ENCODE data around the gene LRRC14B.

The LRRC14B gene
- total RNA-seq: 0 reads per million in 3 experiments

DNA sequence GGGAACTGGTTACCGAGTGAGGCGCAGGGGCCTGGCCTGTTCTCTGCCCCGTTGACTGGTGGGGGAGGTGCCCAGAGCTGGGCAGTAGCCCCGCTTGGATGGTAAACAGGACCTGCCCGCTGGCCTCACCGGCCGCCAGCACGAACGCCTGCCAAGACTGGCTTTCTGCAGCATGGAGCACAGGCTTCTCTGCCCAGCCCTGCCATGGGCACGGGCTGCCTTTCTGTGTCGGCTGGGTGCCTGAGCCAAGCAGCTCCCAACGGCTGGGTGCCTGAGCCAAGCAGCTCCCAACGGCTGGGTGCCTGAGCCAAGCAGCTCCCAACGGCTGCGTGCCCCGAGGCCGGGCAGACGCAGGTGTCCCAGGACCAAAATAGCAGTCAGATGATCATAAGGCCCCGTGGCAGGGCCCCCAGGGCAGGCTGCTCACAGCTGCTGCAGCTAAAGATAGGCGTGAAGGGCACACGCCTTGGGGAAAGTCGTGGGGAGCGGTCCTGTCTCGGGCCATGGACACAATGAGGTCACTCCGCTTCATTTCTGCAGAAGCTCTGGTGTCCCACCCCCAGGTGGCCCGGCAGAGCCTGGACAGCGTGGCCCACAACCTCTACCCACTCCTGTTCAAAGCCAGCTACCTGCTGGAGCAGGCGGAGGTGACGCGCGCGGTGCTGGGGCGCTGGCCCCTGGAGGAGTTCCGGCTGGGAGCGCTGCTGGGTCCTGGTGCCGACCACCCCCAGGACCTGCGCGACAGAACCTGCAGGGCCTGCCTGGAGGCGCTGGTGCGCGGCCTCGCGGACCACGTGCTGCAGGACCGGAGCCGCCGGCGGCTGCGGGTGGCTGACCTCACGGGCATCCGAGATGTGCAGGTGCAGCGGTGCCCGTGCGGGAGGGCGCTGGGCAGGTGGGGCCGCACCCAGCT is at the start of gene LRRC14B:
Gene LRRC14B, plus strand, starts transcription at position 460 of the 913 bp plus-strand sequence. Its CDS starts 44 bp downstream, at position 504.
- DNase-seq: no peak

DNA sequence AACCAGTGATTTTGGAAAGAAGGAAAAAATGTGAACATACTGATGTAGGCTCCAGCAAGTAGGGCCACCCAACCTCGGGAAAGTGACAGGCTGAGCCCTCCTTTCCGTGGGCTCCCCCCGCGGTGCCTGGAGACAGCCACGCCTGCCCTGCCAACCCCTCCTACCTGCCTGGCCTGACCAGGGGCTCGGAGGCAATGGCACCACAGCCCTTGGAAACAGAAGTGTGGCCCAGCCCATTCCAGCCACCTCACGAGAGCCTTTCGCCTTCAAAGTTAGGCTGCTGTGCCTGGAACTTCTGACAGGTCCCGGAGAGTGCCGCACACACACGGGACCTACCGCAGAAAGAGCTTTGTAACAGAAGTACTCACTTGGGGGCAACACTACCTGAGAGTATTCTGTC is 49.5 kb upstream of the LRRC14B start:
- no peak for DNase-seq

DNA sequence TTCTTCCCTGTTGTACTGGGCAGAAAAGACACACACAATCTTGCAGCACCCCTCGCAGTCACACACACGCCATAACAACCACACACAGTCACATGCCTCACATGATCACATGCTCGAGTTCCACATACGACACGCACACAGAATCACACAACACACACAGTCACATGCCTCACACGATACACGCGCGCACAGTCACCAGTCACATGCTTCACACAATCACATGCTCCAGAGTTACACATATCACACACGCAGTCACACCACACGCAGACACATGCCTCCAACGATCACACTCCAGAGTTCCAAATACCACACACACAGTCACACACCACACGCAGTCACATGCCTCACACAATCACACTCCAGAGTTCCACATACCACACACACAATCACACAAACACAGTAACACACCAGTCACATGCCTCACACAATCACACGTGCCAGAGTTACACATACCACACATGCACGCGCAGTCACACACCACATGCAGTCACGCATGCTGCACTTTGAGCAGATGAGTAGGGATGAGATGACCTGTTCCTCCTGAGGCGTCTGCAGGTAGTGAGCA is 49.0 kb upstream of the LRRC14B start:
- no peak for DNase-seq

DNA sequence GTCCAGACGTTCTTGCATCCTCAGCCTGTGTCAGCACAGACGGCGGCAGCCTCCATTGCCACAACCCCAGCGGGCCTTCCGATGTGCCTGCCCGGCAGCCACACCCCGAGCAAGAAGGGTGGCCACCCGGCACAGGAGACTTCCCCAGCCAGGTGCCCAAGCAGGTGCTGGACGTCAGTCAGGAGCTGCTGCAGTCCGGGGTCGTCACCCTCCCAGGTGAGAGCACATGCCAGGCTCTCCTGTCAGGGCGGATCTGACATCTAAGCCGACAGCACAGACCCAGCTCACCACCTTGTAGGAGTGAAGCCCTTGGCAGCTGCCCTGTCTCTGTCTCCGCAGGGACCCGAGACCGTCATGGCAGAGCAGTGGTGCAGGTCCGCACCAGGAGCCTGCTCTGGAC is 48.3 kb upstream of the LRRC14B start:
- DNase-seq: no peak

DNA sequence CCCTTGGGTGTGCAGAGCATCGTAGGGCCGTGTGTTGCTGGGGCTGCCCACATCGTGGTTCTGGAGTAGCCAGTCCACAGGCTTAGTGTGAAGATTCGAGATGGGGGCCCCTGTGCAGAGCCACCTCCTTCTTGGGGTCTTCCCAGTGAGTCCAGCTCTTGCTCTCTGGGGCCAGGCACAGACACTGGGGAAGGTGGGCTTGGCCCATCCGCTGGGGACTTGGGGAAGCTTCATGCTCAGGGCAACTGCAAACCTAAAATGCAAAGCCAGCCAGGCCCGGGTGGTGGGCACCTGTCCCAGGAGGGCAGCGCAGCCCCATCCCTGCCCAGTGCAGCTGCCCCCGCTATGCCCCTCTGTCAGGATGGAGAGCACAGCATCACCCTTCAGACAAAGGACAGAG is 46.4 kb upstream of the LRRC14B start:
- no peak for DNase-seq

DNA sequence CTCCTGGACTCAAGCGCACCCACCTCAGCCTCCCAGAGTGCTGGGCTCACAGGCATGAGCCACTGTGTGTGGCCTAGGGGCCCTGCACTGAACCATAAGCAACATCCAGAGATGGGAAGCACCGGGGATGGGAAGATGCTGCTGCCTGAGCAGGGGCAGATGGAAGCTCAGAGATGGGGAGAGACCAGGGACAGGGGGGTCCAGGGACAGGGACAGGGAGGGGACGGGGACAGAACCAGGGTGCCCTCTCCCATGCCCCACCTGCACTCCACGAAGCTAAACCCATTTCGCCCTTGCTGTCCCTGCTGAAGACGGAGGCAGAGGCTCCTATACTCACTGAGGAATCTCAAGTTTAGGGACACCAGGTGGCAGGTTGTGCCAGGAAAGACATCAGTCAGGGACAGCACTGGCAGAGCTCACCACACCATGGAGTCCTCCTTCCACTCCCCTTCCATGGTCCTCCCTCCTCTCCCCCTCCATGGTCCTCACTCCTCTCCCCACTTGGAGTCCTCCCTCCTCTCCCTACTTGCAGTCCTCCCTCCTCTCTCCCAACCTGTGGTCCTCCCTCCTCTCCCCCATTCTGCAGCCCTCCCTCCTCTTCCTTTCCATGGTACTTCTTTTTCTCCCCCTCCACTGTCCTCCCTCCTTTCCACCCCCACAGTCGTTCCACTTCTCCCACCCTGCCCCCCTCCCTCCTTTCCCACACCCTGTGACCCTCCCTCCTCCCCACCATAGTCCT is 45.5 kb upstream of the LRRC14B start:
- DNase-seq: no peak

DNA sequence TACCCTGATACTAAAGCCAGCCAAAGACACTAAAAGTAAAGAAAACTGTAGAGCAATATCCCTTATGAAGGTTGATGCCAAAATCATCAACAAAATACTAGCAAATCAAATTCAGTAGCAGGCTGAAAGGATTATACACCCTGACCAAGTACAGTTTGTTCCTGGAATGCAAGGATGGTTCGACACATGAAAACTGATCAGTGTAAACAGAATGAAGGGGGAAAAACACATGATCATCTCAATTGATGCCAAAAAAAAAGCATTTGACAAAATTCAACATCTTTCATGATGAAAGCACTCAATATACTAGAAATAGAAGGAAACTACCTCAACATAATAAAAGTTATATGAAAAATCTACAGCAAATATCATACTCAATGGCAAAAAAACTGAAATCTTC is 43.5 kb upstream of the LRRC14B start:
- DNase-seq: no peak

DNA sequence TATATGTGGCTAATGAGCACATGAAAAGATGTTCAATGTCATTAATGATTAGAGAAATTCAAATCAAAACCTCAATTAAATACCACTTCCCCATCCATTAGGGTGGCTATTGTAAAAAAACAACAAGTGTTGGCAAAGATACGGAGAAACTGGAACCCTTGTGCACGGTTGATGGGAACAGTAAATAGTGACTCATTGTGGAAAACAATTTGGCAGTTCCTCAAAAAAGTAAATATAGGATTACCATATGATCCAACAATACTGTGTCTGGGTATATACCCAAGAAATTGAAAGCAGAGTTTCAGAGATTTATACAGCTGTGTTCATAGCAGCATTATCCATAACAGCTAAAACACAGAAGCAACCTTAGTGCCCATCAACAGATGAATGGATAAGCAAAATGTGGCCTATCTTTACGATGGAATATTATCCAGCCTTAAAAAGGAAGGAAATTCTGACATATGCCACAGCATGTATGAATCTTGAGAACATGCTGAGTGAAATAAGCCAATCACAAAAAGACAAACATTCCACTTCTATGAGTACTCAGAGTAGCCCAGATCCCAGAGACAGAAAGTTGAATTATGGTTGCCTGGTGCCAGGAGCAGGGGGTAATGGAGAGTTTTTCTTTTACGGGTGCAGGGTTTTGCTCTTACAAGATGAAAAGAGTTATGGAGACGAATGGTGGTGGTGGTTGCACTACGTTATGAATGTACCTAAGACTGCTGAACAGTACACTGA is 41.4 kb upstream of the LRRC14B start:
- DNase-seq: no peak

DNA sequence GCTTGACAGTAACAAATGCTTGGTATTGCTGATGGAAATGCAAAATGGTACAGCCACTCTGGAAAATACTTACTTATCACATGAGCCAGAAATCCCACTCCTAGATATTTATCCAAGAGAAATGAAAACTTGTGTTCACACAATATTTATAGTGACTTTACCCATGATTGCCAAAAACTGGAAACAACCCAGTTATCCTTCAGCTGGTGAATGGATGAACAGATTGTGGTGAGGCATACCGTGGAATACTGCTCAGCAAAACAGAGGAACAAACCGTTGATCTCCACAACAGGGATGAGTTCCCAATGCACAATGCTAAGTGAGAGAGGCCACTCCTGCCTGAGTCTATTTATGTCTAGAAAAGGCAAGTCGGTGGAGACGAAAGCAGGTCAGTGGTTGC is 40.5 kb upstream of the LRRC14B start:
- no peak for DNase-seq

DNA sequence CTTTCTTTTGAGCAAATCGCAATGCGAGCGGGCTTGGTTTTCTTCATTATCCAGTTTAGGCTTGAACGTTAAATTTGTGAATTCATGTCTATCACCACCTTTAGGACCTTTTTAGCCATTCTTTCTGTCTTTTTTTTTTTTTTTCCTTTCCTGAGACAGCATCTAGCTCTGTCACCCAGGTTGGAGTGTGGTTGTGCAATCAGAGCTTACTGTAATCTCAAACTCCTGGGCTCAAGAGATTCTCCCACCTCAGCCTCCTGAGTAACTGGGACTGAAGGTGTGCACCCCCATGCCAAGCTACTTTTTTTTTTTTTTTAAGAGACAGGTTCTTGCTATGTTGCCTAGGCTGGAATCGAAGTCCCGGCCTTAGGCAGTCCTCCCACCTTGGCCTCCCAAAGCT is 39.2 kb upstream of the LRRC14B start:
- DNase-seq: no peak

DNA sequence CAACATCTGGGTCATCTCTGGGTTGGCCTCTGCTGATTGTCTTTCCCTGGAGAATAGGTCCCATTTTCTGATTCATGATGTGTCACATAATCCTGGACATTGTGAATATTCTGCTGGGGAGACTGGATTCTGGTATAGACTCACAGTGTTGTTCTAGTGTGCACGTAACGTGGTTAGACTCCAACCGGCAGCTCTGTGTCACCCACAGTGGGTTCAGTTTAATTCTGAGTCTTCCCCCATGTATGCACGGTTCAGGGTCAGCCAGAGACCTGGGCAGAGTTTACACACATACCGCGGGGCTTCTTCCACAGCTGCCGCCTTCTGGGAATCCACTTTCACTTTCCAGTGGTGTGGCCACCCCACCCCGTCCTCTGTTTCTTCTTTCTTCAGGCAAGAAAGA is 38.0 kb upstream of the LRRC14B start:
- DNase-seq: no peak

DNA sequence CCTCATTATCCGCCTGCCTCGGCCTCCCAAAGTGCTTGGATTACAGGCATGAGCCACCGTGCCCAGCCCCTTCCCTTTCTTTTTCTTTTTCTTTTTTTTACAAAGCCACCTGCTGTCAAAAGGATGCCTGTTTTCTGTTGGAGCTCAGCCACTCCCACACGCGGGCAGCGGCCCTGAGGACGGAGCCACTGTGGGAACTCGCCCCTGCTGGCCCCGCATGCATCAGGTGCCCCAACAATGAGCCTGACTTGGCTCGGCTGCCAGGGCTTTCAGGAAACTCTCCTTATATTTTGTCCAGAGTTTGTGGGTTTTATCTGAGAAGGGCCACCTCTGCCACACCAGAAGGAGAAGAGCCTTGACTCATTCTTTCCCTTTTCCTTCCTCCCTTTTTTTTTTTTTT is 37.1 kb upstream of the LRRC14B start:
- DNase-seq: no peak

DNA sequence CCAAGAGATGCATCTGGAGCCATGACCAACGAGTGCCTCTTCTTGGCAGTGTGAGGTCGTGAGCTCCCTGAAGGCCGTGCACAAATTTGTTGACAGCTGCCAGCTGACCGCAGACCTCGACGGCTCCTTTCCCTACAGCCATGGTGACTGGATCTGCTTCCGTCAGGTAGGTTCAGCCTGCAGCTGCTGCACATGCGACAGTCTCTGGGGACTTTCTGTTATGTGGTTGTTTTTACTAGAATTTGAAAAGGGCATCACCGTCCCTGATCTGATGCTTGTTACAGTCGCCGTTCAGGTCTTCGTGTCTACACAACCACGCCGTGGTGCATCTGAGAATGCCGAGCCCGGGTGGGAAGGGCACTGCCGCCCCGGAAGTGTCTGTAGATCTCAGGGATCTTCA is 36.5 kb upstream of the LRRC14B start:
- no peak for DNase-seq

DNA sequence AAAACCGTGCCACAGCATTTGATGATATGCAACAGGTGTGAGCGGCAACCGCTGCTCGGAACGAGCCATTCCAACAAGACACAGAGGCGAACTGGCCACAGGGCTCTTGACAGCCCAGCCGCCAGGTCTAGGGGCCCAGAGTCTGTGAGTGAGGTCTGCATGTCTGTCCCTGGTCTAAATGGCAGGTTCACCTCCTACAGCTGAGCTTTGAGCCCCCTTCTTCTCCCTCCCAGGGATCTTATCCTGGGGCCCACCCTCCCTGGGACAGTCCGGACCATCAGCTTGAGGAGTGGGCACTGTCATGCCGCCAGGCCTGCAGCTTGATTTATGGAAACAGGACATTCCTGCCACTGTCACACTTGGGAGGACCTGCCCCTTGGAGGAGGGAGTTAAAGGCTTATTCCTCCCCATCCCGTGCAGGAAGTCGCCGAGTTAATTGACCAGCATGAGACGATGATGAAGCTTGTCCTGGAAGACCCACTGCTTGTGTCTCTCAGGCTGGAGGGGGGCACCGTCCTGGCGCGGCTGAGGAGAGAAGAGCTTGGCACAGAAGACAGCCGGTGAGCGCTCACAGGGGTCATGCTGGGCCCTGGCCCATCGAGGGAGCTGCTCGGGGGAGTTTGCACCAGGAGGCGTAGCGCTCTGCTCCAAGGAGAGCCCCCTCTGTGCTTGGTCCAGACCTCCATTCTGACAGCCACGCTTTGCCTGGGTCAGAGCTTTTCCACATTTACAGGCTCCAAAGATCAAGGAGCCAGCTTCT is 35.5 kb upstream of the LRRC14B start:
- no peak for DNase-seq

DNA sequence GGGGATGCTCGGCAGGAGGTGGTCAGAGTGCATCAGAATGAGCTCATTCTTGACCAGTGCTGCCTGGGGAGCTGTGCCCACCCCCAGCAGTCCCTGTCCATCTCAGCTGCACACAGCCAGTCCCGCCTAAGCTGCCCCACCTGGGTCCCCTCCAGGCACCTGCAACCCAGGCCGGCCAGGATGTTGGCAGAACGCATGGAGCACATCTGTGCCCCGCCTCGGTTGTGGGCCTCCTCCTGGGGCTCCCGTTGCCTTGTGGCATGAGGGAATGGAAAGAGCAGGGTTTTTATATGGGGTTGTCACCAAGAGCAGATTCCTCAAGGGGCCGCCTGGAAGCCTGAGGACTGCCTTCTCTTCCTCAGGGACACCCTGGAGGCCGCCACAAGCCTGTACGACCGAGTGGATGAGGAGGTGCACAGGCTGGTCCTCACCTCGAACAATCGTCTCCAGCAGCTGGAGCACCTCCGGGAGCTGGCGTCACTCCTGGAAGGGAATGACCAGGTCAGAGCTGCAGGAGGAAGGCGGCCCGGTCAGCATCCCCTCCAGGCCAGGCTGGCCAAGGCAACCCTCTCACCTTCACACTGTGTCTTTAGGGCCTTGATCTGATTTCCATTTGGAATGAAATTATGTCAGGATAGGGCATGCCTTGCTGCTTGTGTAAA is 34.8 kb upstream of the LRRC14B start:
- no peak for DNase-seq

DNA sequence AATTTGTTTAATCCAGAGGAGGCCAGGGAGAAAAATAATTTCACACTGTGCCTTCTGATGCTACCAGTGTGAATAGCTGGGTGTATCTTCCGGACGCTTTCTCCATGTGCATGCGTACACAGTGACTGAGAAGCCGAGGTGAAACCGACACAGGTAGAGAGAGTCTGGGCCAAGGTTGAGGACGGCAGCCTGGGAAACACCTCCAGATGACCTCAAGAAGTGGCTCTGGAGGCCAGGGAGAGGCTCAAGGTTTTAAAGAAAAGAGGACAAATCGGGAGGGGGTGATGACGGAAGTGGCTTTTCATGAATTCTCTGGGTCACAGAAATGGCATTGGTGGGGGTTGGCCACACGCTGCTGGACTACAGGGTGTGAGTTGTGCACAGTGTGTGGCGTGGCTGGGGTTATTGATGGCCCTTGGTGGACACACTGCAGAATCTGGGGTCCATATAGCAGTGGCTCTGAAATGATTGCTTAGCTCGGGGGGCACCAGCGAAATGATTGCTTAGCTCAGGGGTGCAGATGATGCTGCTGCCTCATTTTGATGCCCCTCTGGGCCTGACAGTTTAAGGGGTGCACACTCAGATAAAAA is 34.1 kb upstream of the LRRC14B start:
- no peak for DNase-seq

DNA sequence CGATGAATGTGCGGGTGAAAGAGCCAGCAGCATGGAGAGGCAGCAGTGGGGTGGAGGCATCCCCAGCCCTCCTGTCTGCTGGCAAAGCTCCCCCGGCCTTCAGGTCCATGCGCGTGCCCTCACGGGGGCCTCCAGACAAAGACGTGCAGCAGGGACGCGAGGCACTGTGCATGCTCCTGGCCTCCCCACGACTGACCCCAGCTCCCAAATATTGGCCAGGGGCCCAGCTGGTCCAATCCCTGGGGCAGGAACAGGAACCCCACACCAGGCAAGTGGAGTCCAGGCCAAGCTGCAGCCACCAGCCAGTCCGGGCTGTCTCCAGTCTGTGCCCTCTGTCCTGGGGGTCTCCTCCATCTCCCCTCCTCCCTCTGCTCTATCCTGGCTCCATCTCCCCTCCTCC is 33.5 kb upstream of the LRRC14B start:
- DNase-seq: no peak

DNA sequence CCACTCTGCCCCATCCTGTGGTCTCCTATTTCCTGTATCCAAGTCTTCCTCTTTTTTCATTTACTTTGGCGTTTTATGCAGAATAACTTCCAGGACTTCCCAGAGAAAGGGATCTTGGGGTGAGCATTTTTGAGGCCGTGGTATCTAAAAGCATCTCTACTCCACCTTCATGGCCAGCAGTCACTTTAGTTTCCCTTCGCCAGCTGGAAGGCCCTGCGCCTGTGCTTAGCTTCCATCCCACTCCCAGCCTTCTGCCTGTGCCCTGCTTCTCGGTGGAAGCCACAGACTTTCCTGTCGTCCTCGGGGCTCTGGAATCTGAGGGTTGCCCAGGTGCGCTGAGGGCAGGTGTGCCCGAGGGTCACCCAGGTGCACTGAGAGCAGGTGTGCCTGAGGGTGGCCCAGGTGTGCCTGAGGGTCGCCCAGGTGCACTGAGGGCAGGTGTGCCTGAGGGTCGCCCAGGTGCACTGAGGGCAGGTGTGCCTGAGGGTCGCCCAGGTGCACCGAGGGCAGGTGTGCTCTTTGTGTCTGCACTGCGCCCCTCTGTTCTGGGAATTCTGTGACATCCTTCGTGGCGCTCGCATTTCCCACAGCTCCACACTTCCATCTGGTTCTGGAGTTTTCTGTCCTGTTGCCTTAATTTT is 32.4 kb upstream of the LRRC14B start:
- no peak for DNase-seq

DNA sequence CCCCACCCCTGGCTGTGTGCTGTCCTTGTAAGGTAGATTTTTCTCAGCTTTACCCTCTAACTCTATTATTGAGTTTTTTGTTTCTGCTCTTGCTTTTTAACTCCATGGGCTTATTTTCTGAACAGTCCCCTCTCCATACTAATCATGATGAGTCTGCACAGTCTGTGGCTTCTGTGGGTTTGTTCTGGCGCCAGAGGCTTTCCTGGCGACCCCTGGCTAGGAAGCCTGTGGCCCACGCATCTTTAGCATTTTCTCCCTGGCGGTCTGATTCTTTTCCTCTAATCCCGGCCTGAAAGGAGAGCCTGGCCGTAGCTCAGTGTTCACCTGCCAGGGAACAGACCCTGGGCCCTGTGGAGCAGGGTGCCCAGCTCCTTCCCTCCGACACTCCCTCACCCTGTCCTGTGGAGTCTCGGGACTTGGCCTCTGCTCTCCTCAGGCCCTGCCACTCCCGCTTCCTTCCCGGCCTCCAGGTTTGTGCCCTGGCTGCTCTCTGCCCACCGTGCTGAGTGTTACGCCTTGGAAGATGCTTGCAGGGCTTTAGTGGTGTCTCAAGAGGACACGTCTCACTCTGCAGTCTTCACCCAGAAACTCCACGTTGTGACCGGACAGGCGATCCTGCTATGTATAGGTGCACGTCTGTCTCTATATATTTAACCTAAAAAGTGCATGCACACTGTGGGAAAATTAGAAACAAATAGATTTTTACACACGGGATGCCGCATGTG is 31.7 kb upstream of the LRRC14B start:
- DNase-seq: no peak

DNA sequence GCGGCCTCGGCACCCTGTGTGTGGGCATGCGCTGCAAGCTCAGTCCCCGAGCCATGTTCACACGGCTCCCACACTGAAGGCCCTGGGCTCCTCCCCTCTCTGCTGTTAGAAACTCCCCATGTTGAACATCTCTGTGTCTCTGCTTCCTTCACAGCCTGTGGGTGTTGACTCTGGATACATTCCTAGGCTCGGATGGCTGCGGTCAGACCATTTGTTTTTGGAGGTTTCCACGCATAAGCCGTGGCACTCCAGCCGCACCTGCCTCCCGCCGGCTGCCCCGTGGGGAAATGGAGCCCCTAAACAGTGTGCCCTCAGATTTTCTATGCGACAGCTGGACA is 31.2 kb upstream of the LRRC14B start:
- no peak for DNase-seq
